ENCODE measurements around the gene AGBL1. TPM values are rescaled to one million over a fixed set of nuclear protein-coding genes. Genes with fewer than 3 reads are reported as not detected.
A peak's percentile ranks its signal among the peaks of the same experiment; 100 is the strongest.

AGBL1 gene
- total and polyA plus RNA-seq, 2 experiments from 2014 or later: 0.03 TPM; not detected in 1

- H3K36me3 Mint-ChIP-seq (ENCODE audit: low read depth): no peaks in the 10 kb centered on the region
- no peaks in the 10 kb centered on the region for H3K79me2 ChIP-seq (replicated peaks; ENCODE audit: insufficient read depth)
- no peaks in the 10 kb centered on the region for H3K27me3 Mint-ChIP-seq (ENCODE audit: insufficient read depth, low read depth, poor library complexity)
- DNase-seq (ENCODE audit: low spot score) (no peak), ATAC-seq (no peak)
- no peaks in the 10 kb centered on the region for H4K20me1 ChIP-seq (replicated peaks; ENCODE audit: insufficient read depth)
- no peak overlapping the region for H3K4me3 ChIP-seq
- no peak overlapping the region for H3K27ac Mint-ChIP-seq
- H3F3A ChIP-seq (replicated peaks; ENCODE audit: low read depth): no peaks in the 10 kb centered on the region
- H3K4me1 ChIP-seq (ENCODE audit: insufficient read depth): peaks cover 5% of the 10 kb centered on the region; the same call in 1 of the 2 replicates
- peak overlapping the region; percentile 47; the same call in 1 of the 2 replicates for H2AFZ ChIP-seq
- peaks cover 6% of the 10 kb centered on the region; the same call in 2 of the 3 replicates for H3K4me1 Mint-ChIP-seq
- no peaks in the 10 kb centered on the region for H3K9me3 Mint-ChIP-seq
- H3K4me3 Mint-ChIP-seq: no peak overlapping the region
- peaks cover 9% of the 10 kb centered on the region; the same call in 1 of the 2 replicates for H3K9me2 ChIP-seq (ENCODE audit: insufficient read depth)
- H3K27me3 ChIP-seq (ENCODE audit: insufficient read depth): no peaks in the 10 kb centered on the region
- TF ChIP-seq EZH2phosphoT487 (IDR thresholded peaks at IDR 0.05; ENCODE audit: unreplicated experiment) (no peak), ETS1 (IDR thresholded peaks at IDR 0.05) (no peak)
- H3K4me2 ChIP-seq: no peak overlapping the region
- no peak overlapping the region for H3K27ac ChIP-seq (ENCODE audit: low read depth)
- H3K36me3 ChIP-seq (ENCODE audit: insufficient read depth): no peaks in the 10 kb centered on the region
Measured at GRCh38 chr15:86061581-86061980, 18.1 kb upstream of the AGBL1 start.

GRCh38 chr15:86062646-86063243 is 16.9 kb upstream of the AGBL1 start:
- DNase-seq (ENCODE audit: low spot score) (no peak), ATAC-seq (no peak)
- Histone ChIP-seq H3F3A (replicated peaks; ENCODE audit: low read depth) (no peaks in the 10 kb centered on the region), H3K4me3 (no peak overlapping the region), H4K20me1 (replicated peaks; ENCODE audit: insufficient read depth) (no peaks in the 10 kb centered on the region), H3K27ac (ENCODE audit: low read depth) (no peak overlapping the region), H3K9me2 (ENCODE audit: insufficient read depth) (peaks cover 6% of the 10 kb centered on the region; the same call in 1 of the 2 replicates), H2AFZ (peak overlapping the region; percentile 74; the same call in 1 of the 2 replicates), H3K4me1 (ENCODE audit: insufficient read depth) (peaks cover 5% of the 10 kb centered on the region; the same call in 1 of the 2 replicates), H3K27me3 (ENCODE audit: insufficient read depth) (no peaks in the 10 kb centered on the region), H3K36me3 (ENCODE audit: insufficient read depth) (no peaks in the 10 kb centered on the region), H3K4me2 (no peak overlapping the region), H3K79me2 (replicated peaks; ENCODE audit: insufficient read depth) (no peaks in the 10 kb centered on the region)
- no peaks in the 10 kb centered on the region for H3K27me3 Mint-ChIP-seq (ENCODE audit: insufficient read depth, low read depth, poor library complexity)
- H3K9me3 Mint-ChIP-seq: no peaks in the 10 kb centered on the region
- no peak overlapping the region for H3K27ac Mint-ChIP-seq
- TF ChIP-seq ETS1 (IDR thresholded peaks at IDR 0.05) (no peak), ZNF114 (CRISPR knock-in tag; IDR thresholded peaks at IDR 0.05) (no peak), ZNF331 (CRISPR knock-in tag; IDR thresholded peaks at IDR 0.05; ENCODE audit: low read depth) (no peak), EZH2phosphoT487 (IDR thresholded peaks at IDR 0.05; ENCODE audit: unreplicated experiment) (no peak), CREB1 (CRISPR knock-in tag; IDR thresholded peaks at IDR 0.05; ENCODE audit: low read depth) (no peak), NANOG (IDR thresholded peaks at IDR 0.05; ENCODE audit: borderline replicate concordance) (no peak), EZH2 (IDR thresholded peaks at IDR 0.05; ENCODE audit: low read depth, unreplicated experiment) (no peak)
- peaks cover 6% of the 10 kb centered on the region; the same call in 2 of the 3 replicates for H3K4me1 Mint-ChIP-seq
- H3K4me3 Mint-ChIP-seq: no peak overlapping the region
- no peaks in the 10 kb centered on the region for H3K36me3 Mint-ChIP-seq (ENCODE audit: low read depth)

Data from GM23338 (cell line).